ENCODE data around the gene ANKRD17.

ANKRD17 gene

GRCh38 chr4:73070074-73070390 is 188.6 kb downstream of the ANKRD17 start:
- H3K27me3 ChIP-seq: no peaks in the 10 kb centered on the region
- H3K4me1 ChIP-seq (ENCODE audit: control insufficient read depth in 1 of 2, insufficient read depth in 1 of 2, low read depth in 1 of 2, low read length in 1 of 2): peaks cover 20 to 22% of the 10 kb centered on the region in 2 experiments
- no peak for TF ChIP-seq CTCF (IDR thresholded peaks at IDR 0.05)
- no peaks in the 10 kb centered on the region for H3K9me3 ChIP-seq
- H3K27ac ChIP-seq: peak overlapping the region; percentile 94
- peak overlapping the region; percentile 86 to 88 for H3K4me3 ChIP-seq (ENCODE audit: low read depth in 1 of 2, low read length in 1 of 2)
- H3K36me3 ChIP-seq: peaks cover 14% of the 10 kb centered on the region

- peak within 1 kb of the TSS; percentile 86 to 88 for H3K4me3 ChIP-seq (ENCODE audit: low read depth in 1 of 2, low read length in 1 of 2)
- peak within 1 kb of the TSS; percentile 94 for H3K27ac ChIP-seq
- H3K9me3 ChIP-seq: no peaks in the 10 kb centered on the region
- TF ChIP-seq CTCF (IDR thresholded peaks at IDR 0.05): no peak
- peaks cover 9% of the 10 kb centered on the region for H3K36me3 ChIP-seq
- peaks cover 20 to 22% of the 10 kb centered on the region in 2 experiments for H3K4me1 ChIP-seq (ENCODE audit: control insufficient read depth in 1 of 2, insufficient read depth in 1 of 2, low read depth in 1 of 2, low read length in 1 of 2)
- no peaks in the 10 kb centered on the region for H3K27me3 ChIP-seq
These were observed 189.1 kb downstream of the ANKRD17 start, which contains the start of gene COX18 for GRCh38 chr4:73069338-73070073. Gene COX18, minus strand, starts transcription at chr4:73069716. Its CDS starts 67 bp downstream, at chr4:73069649.

GRCh38 chr4:73068491-73069337 is 189.9 kb downstream of the ANKRD17 start:
- H3K27me3 ChIP-seq: no peaks in the 10 kb centered on the region
- H3K4me3 ChIP-seq (ENCODE audit: low read depth in 1 of 2, low read length in 1 of 2): peak overlapping the region; percentile 86 to 88

GRCh38 chr4:73067971-73068394 is 190.6 kb downstream of the ANKRD17 start:
- H3K27me3 ChIP-seq: no peaks in the 10 kb centered on the region
- H3K27ac ChIP-seq: peak overlapping the region; percentile 94
- H3K4me3 ChIP-seq (ENCODE audit: low read depth in 1 of 2, low read length in 1 of 2): peak overlapping the region; percentile 86 to 88
- H3K36me3 ChIP-seq: peaks cover 13% of the 10 kb centered on the region
- TF ChIP-seq CTCF (IDR thresholded peaks at IDR 0.05): no peak
- peaks cover 20 to 22% of the 10 kb centered on the region in 2 experiments for H3K4me1 ChIP-seq (ENCODE audit: control insufficient read depth in 1 of 2, insufficient read depth in 1 of 2, low read depth in 1 of 2, low read length in 1 of 2)
- no peaks in the 10 kb centered on the region for H3K9me3 ChIP-seq

More at GRCh38 chr4:73068491-73069337, 189.9 kb downstream of the ANKRD17 start:
- Histone ChIP-seq H3K9me3 (no peaks in the 10 kb centered on the region), H3K27ac (peak overlapping the region; percentile 94), H3K4me1 (ENCODE audit: control insufficient read depth in 1 of 2, insufficient read depth in 1 of 2, low read depth in 1 of 2, low read length in 1 of 2) (peaks cover 20 to 22% of the 10 kb centered on the region in 2 experiments), H3K36me3 (peaks cover 9% of the 10 kb centered on the region)
- no peak for TF ChIP-seq CTCF (IDR thresholded peaks at IDR 0.05)

GRCh38 chr4:73066928-73067327 is 191.7 kb downstream of the ANKRD17 start:
- Histone ChIP-seq H3K9me3 (no peaks in the 10 kb centered on the region), H3K4me1 (ENCODE audit: control insufficient read depth in 1 of 2, insufficient read depth in 1 of 2, low read depth in 1 of 2, low read length in 1 of 2) (peaks cover 20 to 22% of the 10 kb centered on the region in 2 experiments), H3K27me3 (no peaks in the 10 kb centered on the region), H3K4me3 (ENCODE audit: low read depth in 1 of 2, low read length in 1 of 2) (no peak overlapping the region), H3K36me3 (peaks cover 15% of the 10 kb centered on the region), H3K27ac (no peak overlapping the region)
- no peak for TF ChIP-seq CTCF (IDR thresholded peaks at IDR 0.05)

Data from neutrophil (primary cell).